Measurements from ENCODE around the gene LRMDA.

The LRMDA gene

DNA sequence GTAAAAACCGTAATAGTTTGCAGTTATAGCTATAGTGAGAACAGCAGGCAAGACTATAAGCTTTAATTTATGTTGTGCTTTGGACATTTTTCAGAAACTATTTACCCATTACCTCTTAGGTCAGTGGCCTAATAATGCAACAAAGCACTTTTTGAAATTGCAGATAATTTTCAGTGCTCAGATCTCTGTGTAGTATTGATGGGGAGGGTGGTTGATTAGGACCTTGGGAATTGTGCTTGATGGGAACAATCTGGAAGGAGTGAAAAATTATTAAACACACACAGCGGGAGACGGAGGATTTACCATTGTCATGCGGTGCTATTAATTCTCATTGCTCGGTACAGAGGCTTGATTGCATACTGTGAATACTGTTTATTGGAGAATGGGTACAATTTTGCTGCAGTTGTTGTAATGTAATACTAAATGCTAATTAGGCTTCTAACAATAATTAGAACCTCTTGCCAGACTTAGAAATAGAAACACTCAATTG is 304.8 kb downstream of the LRMDA start:
- Mint-ChIP-seq H3K4me1 (peaks cover 37% of the 10 kb centered on the region), H3K4me3 (no peak overlapping the region), H3K27ac (no peak overlapping the region), H3K27me3 (ENCODE audit: low read depth, poor library complexity) (peaks cover 3% of the 10 kb centered on the region), H3K36me3 (ENCODE audit: low read depth) (no peaks in the 10 kb centered on the region), H3K9me3 (peaks cover 2% of the 10 kb centered on the region)
- TF ChIP-seq, protein P1, sequence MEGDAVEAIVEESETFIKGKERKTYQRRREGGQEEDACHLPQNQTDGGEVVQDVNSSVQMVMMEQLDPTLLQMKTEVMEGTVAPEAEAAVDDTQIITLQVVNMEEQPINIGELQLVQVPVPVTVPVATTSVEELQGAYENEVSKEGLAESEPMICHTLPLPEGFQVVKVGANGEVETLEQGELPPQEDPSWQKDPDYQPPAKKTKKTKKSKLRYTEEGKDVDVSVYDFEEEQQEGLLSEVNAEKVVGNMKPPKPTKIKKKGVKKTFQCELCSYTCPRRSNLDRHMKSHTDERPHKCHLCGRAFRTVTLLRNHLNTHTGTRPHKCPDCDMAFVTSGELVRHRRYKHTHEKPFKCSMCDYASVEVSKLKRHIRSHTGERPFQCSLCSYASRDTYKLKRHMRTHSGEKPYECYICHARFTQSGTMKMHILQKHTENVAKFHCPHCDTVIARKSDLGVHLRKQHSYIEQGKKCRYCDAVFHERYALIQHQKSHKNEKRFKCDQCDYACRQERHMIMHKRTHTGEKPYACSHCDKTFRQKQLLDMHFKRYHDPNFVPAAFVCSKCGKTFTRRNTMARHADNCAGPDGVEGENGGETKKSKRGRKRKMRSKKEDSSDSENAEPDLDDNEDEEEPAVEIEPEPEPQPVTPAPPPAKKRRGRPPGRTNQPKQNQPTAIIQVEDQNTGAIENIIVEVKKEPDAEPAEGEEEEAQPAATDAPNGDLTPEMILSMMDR (IDR thresholded peaks at IDR 0.05): no peak
- DNase-seq: no peak

DNA sequence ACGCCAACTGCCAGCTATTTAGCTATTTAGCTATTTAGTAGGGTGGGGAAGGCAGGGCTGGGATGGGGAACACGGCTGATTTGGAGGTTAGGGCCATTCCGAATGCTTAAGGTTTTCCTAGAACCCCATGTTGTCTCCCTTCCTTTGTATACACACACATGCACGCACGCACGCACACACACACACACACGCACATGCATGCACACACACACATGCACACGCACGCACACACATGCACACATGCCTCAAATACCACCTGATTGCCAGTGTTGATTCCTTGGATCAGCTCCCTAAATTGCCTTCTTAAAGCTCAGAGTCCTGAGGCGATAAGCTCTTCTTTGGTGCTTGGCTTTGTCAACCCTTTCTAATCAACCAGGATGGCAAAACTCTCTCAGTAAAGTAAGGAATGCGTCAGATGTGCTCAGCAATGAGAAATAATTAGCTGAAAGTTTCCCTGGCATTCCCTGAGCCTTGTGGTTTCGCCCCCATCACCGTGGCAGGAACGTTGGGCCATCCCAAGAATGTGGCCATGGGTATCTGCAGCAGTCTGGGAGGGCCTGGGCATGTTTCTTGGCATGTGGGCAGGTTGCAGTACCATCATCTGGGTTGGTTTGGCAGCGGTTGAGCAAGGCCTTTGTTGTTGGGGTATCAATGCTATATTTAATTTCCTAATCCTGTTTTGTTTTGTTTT is 305.6 kb downstream of the LRMDA start:
- no peak for DNase-seq
- H3K4me3 Mint-ChIP-seq: no peak overlapping the region
- no peaks in the 10 kb centered on the region for H3K36me3 Mint-ChIP-seq (ENCODE audit: low read depth)
- TF ChIP-seq, protein P1 (IDR thresholded peaks at IDR 0.05): no peak
- H3K27me3 Mint-ChIP-seq (ENCODE audit: low read depth, poor library complexity): peaks cover 3% of the 10 kb centered on the region
- peaks cover 39% of the 10 kb centered on the region for H3K4me1 Mint-ChIP-seq
- H3K9me3 Mint-ChIP-seq: peaks cover 10% of the 10 kb centered on the region
- no peak overlapping the region for H3K27ac Mint-ChIP-seq

DNA sequence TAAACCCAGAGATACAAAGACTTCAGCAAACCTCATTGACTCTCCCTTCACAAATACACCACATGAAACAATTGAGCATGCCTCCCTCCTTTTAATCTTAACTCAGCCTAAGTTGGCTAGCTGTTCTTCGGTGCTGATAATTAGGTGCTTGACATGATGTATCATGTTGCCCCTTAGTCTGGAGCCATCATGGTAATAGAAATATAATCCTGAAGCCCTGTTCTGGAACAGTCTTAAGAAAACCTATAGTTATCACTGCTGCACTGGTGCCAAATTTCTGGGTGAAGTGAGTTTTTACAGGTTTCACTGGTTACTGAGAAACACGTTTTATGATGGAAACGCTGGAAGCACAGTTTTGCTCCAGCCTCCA is 306.1 kb downstream of the LRMDA start:
- no peak for DNase-seq
- TF ChIP-seq, protein P1 (IDR thresholded peaks at IDR 0.05): no peak
- Mint-ChIP-seq H3K9me3 (peaks cover 12% of the 10 kb centered on the region), H3K4me3 (no peak overlapping the region), H3K27me3 (ENCODE audit: low read depth, poor library complexity) (peaks cover 3% of the 10 kb centered on the region), H3K36me3 (ENCODE audit: low read depth) (no peaks in the 10 kb centered on the region), H3K27ac (no peak overlapping the region), H3K4me1 (peaks cover 44% of the 10 kb centered on the region)

- Mint-ChIP-seq H3K27ac (no peak overlapping the region), H3K36me3 (ENCODE audit: low read depth) (no peaks in the 10 kb centered on the region), H3K4me1 (peaks cover 55% of the 10 kb centered on the region), H3K4me3 (no peak overlapping the region), H3K9me3 (peaks cover 12% of the 10 kb centered on the region), H3K27me3 (ENCODE audit: low read depth, poor library complexity) (peaks cover under 1% of the 10 kb centered on the region)
- DNase-seq: no peak
- TF ChIP-seq, protein P1 (IDR thresholded peaks at IDR 0.05): no peak
Observed at GRCh38 chr10:75738924-75739323, 307.5 kb downstream of the LRMDA start.

DNA sequence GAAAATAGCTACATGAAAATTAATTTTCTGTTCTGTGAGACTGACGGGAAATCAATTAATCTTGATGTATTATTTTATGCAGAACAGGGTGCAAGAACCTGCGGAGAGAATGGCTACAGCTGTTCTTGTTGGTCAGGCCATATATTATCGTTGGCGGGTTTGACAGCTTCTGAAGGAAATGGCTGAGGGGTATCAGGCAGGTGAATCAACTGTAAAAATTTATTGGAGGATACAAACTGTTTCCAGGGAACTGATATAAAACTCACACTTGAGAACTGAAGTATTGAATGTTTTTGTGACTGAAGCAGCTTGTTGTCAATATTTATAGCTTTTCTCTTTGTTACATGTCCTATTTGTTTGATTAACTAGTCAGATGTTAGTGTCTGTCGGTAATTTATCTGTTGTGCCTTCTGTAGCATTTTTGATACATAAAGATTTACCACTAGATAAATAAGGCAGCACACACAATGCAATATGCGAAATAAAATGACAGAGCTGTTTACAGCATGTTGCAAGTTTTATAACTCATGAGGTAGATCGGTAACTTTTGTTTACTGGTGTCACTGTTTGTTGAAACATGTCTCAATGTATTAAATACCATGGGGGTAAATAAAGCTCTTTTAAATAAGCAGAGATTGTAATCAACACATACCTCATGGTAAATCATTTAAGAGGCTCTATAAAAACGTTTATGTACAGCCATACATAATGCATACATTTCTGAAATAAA is 308.2 kb downstream of the LRMDA start:
- Mint-ChIP-seq H3K36me3 (ENCODE audit: low read depth) (no peaks in the 10 kb centered on the region), H3K27ac (no peak overlapping the region), H3K9me3 (peaks cover 12% of the 10 kb centered on the region), H3K4me1 (peaks cover 59% of the 10 kb centered on the region), H3K4me3 (no peak overlapping the region), H3K27me3 (ENCODE audit: low read depth, poor library complexity) (no peaks in the 10 kb centered on the region)
- TF ChIP-seq, protein P1 (IDR thresholded peaks at IDR 0.05): no peak
- no peak for DNase-seq

Measured in nephron progenitor cell (in vitro differentiated cells).